HFF-Myc (cell line): Measurements from ENCODE around the gene DLG2.
"Not testable (repeated sequence)": the region's sequence is repeated elsewhere in the genome, so short reads cannot be mapped to it uniquely, and the experiment has no call there.

Experiments
- DNase-seq: peaks from one replicate; pipeline ENCODE4 v3.0.0-alpha.2; 2011; ENCODE audit warnings: low read depth; ENCODE audit errors: extremely low read depth
- H3K4me3 ChIP-seq: replicated peaks from 2 replicates; pipeline ENCODE4 v1.5.1; 2011; ENCODE audit warnings: low read depth, mild to moderate bottlenecking, control low read depth, low read length
- TF ChIP-seq, protein P1 (sequence below): IDR thresholded peaks from 2 replicates; pipeline ENCODE4 v1.5.1; 2012; ENCODE audit warnings: mild to moderate bottlenecking, low read depth, low read length, control low read depth; ENCODE audit errors: missing control alignments

The DLG2 gene

DNA sequence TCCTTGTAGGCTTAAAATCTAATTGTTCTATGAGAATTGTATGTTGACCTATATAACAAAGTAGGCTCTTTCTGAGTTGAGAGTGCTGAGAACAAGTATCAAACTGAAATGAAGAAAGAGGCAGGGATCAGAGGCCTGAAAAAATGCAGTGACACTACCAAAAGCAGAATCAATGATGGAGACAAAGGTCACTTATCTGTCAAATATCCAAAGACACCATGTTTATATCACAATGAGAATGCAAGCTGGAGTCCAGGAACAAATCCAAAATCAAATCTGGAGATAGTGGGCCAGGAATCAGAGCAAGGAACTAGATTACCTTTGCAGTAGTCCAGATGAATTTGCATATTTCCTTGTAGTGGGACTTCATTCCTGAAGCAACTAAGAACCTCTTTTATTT is 377.7 kb downstream of the DLG2 start:
- H3K4me3 ChIP-seq: no peak overlapping the region
- DNase-seq: no peak
- TF ChIP-seq, protein P1, sequence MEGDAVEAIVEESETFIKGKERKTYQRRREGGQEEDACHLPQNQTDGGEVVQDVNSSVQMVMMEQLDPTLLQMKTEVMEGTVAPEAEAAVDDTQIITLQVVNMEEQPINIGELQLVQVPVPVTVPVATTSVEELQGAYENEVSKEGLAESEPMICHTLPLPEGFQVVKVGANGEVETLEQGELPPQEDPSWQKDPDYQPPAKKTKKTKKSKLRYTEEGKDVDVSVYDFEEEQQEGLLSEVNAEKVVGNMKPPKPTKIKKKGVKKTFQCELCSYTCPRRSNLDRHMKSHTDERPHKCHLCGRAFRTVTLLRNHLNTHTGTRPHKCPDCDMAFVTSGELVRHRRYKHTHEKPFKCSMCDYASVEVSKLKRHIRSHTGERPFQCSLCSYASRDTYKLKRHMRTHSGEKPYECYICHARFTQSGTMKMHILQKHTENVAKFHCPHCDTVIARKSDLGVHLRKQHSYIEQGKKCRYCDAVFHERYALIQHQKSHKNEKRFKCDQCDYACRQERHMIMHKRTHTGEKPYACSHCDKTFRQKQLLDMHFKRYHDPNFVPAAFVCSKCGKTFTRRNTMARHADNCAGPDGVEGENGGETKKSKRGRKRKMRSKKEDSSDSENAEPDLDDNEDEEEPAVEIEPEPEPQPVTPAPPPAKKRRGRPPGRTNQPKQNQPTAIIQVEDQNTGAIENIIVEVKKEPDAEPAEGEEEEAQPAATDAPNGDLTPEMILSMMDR: no peak

DNA sequence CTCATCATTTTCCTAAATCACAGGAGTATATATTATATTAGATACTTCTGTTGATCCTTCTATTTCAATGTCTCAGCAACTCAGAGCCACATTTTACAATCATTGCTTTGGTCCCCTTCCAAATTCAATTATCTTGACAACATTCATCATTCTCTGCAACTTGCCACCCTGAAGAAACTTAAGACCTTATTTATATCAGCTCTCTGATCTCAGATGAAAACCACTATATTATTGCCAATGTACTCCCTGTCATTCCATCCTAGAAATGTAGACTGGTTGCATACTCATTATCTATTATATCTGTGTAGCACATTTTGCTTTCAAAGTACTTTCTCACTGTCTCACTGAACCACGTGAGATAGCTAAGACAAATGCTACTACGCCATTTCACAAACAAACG is 379.3 kb downstream of the DLG2 start:
- DNase-seq: no peak
- TF ChIP-seq, protein P1: no peak
- no peak overlapping the region for H3K4me3 ChIP-seq

DNA sequence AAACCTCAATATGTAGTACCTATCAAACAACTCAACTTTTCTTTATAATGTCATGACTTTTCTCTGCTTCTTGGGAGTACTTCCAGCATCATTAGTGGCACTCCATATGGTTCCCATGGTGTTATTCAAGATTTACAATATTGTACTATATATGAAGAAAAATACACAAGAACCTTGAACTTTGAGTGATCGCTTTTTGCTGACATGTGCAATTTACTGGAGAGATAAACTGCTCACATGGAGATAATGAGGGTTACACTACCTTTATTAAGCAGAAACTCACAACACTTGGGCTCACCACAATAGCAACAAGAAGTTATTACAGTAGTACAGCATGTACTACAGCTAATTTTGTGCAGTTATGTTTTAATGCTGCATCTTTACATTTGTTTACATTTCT is 388.2 kb downstream of the DLG2 start:
- H3K4me3 ChIP-seq: no peak overlapping the region
- TF ChIP-seq, protein P1: no peak
- DNase-seq: no peak

DNA sequence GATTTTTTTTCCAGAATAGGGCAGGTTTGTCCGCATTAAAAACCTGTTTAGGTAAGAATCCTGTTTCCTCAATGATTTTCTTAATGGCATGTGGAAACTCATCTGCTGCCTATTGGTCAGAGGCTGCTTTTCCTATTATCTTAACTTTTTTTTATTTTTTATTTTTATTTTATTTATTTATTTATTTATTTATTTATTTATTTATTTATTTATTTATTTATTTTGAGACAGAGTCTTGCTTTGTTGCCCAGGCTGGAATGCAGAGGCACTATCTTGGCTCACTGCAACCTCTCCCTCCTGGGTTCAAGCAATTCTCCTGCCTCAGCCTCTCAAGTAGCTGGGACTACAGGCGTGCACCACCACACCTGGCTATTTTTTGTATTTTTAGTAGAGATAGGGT is 389.1 kb downstream of the DLG2 start:
- not testable (repeated sequence) for H3K4me3 ChIP-seq, DNase-seq

DNA sequence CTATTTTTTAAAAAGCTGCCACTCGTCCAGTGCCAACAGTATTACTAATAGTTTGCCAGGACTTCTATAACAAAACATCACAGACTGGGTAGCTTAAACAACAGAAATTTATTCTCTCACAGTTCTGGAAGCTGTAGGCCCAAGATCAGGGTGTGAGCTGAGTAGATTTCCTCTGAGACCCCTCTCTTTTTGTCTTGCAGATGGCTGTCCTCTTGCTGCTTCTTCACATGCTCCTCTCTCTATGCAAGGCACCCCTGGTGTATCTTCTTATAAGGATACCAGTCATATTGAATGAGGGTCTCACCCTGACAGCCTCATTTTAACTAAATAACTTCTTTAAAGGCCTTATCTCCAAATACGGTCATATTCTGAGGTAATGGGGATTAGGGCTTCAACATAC is 390.9 kb downstream of the DLG2 start:
- TF ChIP-seq, protein P1: no peak
- DNase-seq: no peak
- H3K4me3 ChIP-seq: no peak overlapping the region

DNA sequence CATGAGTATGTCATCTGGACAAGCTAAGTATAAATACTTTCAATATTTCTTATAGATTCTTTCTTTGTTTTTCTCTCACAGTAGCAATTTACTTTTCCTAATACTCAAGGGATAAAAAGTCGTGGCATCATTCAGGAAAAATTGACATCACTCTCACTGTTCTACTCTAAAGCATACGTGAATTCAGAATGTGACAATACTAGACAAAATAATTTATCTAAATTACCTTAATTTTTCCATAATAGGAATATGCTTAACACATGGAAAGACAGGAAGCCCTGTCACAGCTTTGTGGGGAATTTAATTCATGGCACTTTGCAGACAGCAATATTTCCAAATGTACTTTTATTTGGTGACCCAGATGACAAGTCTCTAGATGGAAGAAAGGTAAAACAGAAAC is 394.6 kb downstream of the DLG2 start:
- no peak for DNase-seq
- TF ChIP-seq, protein P1: no peak
- H3K4me3 ChIP-seq: no peak overlapping the region

DNA sequence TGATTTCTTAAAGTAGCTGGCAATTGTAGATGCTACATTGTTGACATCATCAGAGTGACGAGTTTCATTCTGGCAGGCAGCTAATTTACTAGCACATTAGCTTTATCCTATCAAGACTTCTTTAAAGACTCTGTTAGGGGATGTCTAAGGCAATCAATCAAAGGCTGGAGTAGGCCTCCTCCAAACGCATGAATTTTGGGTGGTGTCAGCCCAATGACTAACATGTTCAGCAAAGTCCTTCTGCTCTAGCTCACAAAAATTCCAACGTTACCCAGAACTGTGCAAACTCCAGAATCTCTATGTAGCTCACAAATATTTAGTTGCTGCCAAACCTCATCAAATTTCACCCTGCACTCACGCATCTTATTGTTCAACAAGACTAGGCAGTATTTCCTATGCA is 395.6 kb downstream of the DLG2 start:
- TF ChIP-seq, protein P1: no peak
- no peak overlapping the region for H3K4me3 ChIP-seq
- DNase-seq: no peak

DNA sequence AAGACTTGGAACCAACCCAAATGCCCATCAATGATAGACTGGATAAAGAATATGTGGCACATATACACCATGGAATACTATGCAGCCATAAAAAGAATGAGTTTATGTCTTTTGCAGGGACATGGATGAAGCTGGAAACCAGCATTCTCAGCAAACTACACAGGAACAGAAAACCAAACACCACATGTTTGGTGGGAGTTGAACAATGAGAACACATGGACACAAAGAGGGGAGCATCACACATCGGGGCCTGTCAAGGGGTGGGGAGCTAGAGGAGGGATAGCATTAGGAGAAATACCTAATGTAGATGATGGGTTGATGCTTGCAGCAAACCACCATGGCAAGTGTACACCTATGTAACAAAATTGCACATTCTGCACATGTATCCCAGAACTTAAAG is 397.4 kb downstream of the DLG2 start:
- not testable (repeated sequence) for DNase-seq, H3K4me3 ChIP-seq
